ENCODE measurements around the gene SATB2. TPM values are rescaled to one million over a fixed set of nuclear protein-coding genes. Genes with fewer than 3 reads are reported as not detected.

Gene SATB2
- total RNA-seq, 1 donor from 2014 or later: 2.7 TPM

DNA sequence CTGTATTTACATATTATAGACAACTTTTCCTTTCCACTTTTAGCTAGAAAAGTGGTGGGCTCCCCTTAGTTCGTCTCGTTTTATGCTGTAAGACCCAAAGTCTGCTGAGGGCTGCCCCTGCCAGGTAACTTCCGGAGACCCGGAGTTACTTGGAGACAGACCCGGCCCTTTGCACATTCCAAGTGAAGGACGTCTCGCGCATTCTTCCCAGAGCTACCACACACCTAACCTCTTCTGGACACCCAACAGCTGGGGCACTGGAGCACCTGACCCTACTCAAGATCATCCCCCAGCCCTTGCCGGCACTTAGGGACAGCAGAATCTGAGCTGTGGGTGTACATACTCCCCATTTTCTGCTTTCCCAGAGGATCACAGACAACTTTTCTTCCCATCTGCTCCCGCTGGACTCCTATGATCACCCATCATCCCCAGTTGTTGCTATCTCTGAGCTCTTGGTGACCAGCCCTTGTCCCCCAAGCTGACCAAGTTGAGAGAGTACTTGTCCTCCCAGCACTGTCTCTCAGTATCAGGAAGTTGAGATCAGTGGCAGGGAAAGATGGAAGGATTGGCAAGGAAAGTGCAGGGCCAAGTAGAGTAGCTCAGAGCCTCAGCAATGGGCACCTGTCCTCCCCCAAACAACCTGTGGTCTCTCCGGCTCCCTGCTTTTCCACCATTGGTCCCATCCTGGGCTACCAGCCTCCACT lies 8.4 kb upstream of the SATB2 start:
- no peak for DNase-seq (ENCODE audit: low read depth)
- no peak overlapping the region for H3K4me3 ChIP-seq (ENCODE audit: low read depth, low read length)
- TF ChIP-seq, protein P1, sequence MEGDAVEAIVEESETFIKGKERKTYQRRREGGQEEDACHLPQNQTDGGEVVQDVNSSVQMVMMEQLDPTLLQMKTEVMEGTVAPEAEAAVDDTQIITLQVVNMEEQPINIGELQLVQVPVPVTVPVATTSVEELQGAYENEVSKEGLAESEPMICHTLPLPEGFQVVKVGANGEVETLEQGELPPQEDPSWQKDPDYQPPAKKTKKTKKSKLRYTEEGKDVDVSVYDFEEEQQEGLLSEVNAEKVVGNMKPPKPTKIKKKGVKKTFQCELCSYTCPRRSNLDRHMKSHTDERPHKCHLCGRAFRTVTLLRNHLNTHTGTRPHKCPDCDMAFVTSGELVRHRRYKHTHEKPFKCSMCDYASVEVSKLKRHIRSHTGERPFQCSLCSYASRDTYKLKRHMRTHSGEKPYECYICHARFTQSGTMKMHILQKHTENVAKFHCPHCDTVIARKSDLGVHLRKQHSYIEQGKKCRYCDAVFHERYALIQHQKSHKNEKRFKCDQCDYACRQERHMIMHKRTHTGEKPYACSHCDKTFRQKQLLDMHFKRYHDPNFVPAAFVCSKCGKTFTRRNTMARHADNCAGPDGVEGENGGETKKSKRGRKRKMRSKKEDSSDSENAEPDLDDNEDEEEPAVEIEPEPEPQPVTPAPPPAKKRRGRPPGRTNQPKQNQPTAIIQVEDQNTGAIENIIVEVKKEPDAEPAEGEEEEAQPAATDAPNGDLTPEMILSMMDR (conservative IDR thresholded peaks at IDR 0.05; ENCODE audit: low read depth, low read length): no peak

DNA sequence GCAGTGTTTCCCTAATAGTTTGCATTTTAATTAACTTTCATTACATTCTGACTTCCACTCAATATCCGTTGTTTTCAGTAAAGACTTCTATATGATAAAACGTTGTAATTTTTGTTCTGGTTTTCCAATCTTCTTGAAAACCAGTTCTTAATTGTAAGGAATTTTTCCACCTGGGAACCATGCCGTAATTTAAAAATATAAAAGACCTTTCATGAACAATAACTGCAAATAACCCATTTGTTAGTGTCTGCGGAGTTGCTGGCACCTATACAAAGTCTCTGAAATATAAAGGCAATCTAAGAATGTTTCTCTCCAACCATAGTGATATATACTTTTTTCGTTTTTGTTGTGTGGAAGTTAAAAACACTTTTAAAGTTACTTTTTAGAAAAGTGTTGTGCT lies 7.7 kb upstream of the SATB2 start:
- no peak overlapping the region for H3K4me3 ChIP-seq (ENCODE audit: low read depth, low read length)

DNA sequence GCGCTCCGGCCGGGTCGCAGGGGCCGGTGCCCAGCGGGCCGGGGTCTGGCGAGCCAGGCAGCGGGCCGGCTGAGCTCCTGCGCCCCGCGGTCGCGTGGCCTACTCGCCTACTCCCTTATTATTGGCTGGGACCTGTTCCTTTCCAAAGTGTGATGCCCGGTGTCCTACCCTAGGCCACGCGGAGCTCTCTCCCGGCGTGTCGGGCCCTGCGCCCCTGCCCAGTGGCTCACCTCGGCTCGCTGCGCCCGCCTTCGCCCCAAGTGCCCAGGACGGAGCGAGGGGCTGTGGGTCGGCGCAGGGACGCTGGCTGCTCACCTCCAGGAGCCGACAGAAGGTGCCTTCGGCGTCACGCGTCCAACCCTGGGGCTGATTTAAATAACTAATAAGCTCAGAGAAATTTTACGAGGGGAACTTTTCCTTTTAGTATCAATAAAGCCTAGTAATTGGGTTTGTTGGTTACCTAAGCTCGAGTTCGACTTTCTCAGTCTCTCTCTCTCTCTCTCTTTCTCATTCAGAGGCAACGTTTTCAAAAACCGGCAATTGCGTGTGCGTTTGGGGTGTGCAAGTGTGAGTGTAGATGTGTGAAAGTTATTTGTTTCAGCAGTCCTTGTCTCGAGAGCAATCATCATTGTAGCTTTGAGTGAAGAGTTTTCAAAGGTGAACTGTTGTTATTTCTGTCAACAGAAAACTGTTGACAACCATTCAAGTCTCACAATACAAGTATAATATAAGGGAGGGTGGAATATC lies 7.0 kb upstream of the SATB2 start:
- TF ChIP-seq, protein P1 (conservative IDR thresholded peaks at IDR 0.05; ENCODE audit: low read depth, low read length): no peak
- no peak for DNase-seq (ENCODE audit: low read depth)
- H3K4me3 ChIP-seq (ENCODE audit: low read depth, low read length): no peak overlapping the region

More for the DNA sequence above, 7.7 kb upstream of the SATB2 start:
- DNase-seq (ENCODE audit: low read depth): no peak
- TF ChIP-seq, protein P1 (conservative IDR thresholded peaks at IDR 0.05; ENCODE audit: low read depth, low read length): no peak

DNA sequence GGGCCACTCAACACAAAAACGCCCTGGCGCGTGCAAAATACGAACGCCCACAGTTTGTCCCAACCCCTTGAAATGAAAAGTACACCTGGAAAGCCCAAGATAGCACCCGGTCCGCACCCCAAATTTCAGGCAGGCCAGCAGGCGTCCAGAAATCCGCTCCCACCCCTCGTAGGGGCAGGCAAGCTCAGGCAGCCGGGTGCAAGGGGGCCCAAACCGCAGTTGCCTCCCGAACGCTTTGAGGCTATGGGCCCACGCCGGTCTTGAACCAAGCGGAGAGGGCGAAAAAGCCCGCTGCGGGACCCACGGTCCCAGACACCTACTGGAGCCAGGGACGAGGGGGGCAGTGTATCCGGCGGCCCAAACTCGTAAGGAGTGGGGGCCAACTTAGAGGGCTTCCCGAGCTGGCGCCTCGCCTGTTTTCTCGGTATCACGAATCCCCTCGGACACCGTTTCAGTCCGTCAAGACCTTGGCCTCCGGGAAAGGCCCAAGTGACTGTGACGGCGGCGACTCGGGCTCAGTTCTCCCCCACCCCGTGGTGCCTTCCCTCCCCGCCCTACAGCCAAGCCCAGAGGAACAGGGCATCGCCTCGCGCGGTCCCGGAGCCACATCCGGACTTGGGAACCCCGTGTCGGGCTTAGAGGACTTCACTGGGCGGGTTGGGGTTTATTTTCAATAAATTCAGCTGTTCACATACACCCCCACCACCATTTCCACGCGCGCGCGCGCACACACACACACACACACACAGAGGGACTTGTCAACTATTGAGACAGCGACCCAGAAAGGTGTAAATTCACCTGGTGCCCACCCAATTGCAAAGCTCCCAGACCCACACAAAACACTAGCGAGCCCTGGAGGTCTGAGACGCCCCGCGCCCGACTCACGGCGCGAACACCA lies 6.2 kb upstream of the SATB2 start:
- H3K4me3 ChIP-seq (ENCODE audit: low read depth, low read length): peak overlapping the region; percentile 71
- TF ChIP-seq, protein P1 (conservative IDR thresholded peaks at IDR 0.05; ENCODE audit: low read depth, low read length): no peak
- no peak for DNase-seq (ENCODE audit: low read depth)

DNA sequence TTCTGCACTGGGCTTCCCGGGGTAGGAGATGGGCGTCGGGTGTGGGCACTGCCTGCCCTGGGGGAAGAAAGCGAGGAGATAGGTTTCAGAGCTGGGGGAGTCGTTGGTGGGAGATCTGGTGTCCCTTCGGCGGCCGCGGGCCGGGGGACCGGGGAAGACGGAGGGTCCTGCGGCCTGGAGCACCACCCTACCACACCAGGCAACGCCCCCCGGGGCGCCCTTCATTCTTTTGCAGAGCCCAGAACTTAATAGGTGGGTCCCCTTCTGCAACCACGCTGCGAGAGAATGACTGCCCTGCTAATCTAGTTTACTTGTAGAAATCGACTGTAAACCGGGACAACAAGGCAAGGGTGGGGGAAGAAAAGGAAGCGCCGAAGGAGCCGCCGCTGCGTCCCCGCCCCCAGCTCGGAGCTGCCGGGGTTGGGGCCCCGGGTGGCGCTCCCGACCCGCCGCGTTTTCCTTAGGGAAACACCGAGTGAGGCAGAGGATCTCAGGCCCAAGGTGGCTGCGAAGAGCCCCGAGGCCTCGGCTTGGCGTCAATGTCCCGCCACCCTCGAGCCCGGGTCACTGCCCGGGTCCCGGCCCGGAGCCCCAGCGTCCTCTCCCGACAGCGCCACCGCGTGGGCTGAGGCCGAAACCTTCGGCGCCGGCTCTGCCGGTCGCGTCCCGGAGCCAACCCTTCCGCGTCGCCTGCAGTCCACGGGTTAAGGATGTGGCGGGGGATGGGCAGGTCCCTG lies 5.4 kb upstream of the SATB2 start:
- TF ChIP-seq, protein P1 (conservative IDR thresholded peaks at IDR 0.05; ENCODE audit: low read depth, low read length): peak; percentile 83
- H3K4me3 ChIP-seq (ENCODE audit: low read depth, low read length): peak overlapping the region; percentile 71
- DNase-seq (ENCODE audit: low read depth): no peak

DNA sequence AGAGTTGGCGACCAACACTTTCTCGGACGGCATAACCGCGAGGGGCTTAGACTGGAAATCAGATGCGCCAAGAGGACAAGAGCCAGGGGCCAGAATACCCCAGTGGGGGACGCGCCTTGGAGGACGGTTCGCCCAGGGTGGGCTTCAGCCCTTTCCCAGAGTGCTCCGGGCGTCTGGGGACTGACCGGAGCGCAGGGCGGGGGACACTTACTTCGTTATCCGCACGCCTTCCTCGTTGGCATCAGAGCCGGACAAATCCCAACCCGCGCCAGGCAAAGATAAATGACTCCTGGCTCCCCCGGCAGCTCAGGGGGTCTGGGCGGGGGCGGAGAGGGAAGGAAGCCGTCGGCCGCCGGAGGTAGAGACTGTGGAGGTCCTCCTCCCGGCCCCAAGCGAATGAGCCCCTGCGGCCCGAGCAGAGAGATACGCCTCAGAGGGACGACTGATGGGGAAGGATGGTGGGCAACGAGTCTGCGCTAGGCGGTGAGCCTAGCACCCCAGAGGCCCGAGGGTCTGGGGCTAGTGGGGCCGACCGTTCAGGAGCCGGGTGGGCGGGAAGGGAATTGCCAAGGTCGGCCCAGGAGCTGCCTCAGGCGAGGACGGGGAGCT lies 4.7 kb upstream of the SATB2 start:
- peak overlapping the region; percentile 71 for H3K4me3 ChIP-seq (ENCODE audit: low read depth, low read length)
- TF ChIP-seq, protein P1 (conservative IDR thresholded peaks at IDR 0.05; ENCODE audit: low read depth, low read length): no peak
- DNase-seq (ENCODE audit: low read depth): no peak
